ENCODE measurements around the gene RFT1. TPM values are rescaled to one million over a fixed set of nuclear protein-coding genes. Genes with fewer than 3 reads are reported as not detected.

Gene RFT1
- total and polyA plus RNA-seq, 2 of the 13 experiments (the other 11 are each of a cell fraction or from before 2014, with no cell fraction given) = 23.2 to 37.0 TPM

DNA sequence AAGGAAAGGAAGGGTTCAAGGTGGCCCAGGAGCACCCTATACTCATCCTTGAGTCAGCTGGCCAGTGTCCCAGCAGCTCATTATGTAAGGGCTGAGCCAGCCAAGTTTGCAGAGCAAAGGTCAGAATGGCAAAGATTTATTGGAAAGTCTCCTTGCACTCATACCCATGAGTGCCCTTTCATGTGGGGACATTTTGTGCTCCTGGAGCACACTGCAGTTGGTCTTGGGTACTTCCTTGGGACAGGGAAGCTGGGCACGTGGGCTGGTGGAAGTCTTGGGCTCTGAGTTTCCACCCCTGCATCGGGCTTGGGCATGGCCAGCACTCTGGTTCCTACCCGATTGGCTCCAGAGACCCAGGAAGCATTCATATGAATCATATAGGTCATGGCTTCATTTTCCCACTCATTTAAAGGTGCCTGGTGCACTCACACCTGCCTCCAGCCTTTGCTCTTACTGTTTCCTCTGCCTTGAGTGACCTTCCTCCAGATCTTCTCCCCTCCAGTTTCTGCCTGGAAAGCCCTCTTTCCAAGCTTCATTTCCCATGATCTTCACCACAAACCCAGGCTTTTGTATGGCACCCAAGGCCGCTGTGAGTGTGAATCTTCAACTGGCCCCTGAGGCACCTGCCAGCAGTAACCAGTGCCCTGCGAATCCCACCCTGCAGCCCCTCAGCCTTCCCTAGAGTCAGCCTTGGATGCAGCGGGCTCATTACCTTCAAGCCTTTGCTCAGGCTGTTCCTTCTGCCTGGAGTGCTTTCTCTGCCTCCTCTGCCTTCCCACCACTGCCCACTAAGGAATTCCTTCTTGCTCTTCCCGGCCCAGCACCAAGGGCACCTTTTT lies 20.2 kb upstream of the RFT1 start (continued):
- TF ChIP-seq, protein P1, sequence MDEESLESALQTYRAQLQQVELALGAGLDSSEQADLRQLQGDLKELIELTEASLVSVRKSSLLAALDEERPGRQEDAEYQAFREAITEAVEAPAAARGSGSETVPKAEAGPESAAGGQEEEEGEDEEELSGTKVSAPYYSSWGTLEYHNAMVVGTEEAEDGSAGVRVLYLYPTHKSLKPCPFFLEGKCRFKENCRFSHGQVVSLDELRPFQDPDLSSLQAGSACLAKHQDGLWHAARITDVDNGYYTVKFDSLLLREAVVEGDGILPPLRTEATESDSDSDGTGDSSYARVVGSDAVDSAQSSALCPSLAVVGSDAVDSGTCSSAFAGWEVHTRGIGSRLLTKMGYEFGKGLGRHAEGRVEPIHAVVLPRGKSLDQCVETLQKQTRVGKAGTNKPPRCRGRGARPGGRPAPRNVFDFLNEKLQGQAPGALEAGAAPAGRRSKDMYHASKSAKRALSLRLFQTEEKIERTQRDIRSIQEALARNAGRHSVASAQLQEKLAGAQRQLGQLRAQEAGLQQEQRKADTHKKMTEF (CRISPR knock-in tag; IDR thresholded peaks at IDR 0.05) = no peak; the same call in 1 of the 2 replicates
- TF ChIP-seq, protein P2, sequence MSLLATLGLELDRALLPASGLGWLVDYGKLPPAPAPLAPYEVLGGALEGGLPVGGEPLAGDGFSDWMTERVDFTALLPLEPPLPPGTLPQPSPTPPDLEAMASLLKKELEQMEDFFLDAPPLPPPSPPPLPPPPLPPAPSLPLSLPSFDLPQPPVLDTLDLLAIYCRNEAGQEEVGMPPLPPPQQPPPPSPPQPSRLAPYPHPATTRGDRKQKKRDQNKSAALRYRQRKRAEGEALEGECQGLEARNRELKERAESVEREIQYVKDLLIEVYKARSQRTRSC (CRISPR knock-in tag; IDR thresholded peaks at IDR 0.05; ENCODE audit: low read depth) = no peak
- TF ChIP-seq HES4 (CRISPR knock-in tag; IDR thresholded peaks at IDR 0.05; ENCODE audit: borderline replicate concordance) (no peak), ZNF501 (CRISPR knock-in tag; IDR thresholded peaks at IDR 0.05) (no peak), NCOA1 (CRISPR knock-in tag; IDR thresholded peaks at IDR 0.05) (no peak), ZNF564 (CRISPR knock-in tag; IDR thresholded peaks at IDR 0.05) (no peak), CEBPG (CRISPR knock-in tag; IDR thresholded peaks at IDR 0.05) (no peak), IRX3 (CRISPR knock-in tag; IDR thresholded peaks at IDR 0.05; ENCODE audit: borderline replicate concordance, low read depth) (no peak), TOPORS (CRISPR knock-in tag; IDR thresholded peaks at IDR 0.05) (no peak), KLF6 (CRISPR knock-in tag; IDR thresholded peaks at IDR 0.05) (no peak), ZNF432 (CRISPR knock-in tag; IDR thresholded peaks at IDR 0.05; ENCODE audit: borderline replicate concordance) (no peak), ZNF24 (IDR thresholded peaks at IDR 0.05) (no peak), ZNF256 (CRISPR knock-in tag; conservative IDR thresholded peaks at IDR 0.05) (no peak), ZMYM4 (CRISPR knock-in tag; IDR thresholded peaks at IDR 0.05) (no peak), PCBP1 (IDR thresholded peaks at IDR 0.05; ENCODE audit: borderline replicate concordance, low read depth, low read length) (no peak)
- TF ChIP-seq, protein P3, sequence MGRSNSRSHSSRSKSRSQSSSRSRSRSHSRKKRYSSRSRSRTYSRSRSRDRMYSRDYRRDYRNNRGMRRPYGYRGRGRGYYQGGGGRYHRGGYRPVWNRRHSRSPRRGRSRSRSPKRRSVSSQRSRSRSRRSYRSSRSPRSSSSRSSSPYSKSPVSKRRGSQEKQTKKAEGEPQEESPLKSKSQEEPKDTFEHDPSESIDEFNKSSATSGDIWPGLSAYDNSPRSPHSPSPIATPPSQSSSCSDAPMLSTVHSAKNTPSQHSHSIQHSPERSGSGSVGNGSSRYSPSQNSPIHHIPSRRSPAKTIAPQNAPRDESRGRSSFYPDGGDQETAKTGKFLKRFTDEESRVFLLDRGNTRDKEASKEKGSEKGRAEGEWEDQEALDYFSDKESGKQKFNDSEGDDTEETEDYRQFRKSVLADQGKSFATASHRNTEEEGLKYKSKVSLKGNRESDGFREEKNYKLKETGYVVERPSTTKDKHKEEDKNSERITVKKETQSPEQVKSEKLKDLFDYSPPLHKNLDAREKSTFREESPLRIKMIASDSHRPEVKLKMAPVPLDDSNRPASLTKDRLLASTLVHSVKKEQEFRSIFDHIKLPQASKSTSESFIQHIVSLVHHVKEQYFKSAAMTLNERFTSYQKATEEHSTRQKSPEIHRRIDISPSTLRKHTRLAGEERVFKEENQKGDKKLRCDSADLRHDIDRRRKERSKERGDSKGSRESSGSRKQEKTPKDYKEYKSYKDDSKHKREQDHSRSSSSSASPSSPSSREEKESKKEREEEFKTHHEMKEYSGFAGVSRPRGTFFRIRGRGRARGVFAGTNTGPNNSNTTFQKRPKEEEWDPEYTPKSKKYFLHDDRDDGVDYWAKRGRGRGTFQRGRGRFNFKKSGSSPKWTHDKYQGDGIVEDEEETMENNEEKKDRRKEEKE (IDR thresholded peaks at IDR 0.05) = no peak
- TF ChIP-seq, protein P4, sequence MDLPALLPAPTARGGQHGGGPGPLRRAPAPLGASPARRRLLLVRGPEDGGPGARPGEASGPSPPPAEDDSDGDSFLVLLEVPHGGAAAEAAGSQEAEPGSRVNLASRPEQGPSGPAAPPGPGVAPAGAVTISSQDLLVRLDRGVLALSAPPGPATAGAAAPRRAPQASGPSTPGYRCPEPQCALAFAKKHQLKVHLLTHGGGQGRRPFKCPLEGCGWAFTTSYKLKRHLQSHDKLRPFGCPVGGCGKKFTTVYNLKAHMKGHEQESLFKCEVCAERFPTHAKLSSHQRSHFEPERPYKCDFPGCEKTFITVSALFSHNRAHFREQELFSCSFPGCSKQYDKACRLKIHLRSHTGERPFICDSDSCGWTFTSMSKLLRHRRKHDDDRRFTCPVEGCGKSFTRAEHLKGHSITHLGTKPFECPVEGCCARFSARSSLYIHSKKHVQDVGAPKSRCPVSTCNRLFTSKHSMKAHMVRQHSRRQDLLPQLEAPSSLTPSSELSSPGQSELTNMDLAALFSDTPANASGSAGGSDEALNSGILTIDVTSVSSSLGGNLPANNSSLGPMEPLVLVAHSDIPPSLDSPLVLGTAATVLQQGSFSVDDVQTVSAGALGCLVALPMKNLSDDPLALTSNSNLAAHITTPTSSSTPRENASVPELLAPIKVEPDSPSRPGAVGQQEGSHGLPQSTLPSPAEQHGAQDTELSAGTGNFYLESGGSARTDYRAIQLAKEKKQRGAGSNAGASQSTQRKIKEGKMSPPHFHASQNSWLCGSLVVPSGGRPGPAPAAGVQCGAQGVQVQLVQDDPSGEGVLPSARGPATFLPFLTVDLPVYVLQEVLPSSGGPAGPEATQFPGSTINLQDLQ (CRISPR knock-in tag; IDR thresholded peaks at IDR 0.05) = no peak
- TF ChIP-seq, protein P5, sequence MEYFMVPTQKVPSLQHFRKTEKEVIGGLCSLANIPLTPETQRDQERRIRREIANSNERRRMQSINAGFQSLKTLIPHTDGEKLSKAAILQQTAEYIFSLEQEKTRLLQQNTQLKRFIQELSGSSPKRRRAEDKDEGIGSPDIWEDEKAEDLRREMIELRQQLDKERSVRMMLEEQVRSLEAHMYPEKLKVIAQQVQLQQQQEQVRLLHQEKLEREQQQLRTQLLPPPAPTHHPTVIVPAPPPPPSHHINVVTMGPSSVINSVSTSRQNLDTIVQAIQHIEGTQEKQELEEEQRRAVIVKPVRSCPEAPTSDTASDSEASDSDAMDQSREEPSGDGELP (IDR thresholded peaks at IDR 0.05; ENCODE audit: borderline replicate concordance, low read depth) = peak; percentile 74
- TF ChIP-seq, protein P6, sequence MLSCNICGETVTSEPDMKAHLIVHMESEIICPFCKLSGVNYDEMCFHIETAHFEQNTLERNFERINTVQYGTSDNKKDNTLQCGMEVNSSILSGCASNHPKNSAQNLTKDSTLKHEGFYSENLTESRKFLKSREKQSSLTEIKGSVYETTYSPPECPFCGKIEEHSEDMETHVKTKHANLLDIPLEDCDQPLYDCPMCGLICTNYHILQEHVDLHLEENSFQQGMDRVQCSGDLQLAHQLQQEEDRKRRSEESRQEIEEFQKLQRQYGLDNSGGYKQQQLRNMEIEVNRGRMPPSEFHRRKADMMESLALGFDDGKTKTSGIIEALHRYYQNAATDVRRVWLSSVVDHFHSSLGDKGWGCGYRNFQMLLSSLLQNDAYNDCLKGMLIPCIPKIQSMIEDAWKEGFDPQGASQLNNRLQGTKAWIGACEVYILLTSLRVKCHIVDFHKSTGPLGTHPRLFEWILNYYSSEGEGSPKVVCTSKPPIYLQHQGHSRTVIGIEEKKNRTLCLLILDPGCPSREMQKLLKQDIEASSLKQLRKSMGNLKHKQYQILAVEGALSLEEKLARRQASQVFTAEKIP (CRISPR knock-in tag; IDR thresholded peaks at IDR 0.05; ENCODE audit: borderline replicate concordance) = no peak
